Urothelium cell line (cell line): ENCODE results near the gene CIB2.

ENCODE experiments used
- DNase-seq: peaks from one replicate; pipeline ENCODE4 v3.0.0; 2011; ENCODE audit warnings: low spot score, mixed read lengths
- FAIRE-seq: peaks from 2 replicates; lab custom pipeline; 2011; peaks lifted over from hg19 to GRCh38; lab: Jason Lieb, UNC

CIB2 gene

DNA sequence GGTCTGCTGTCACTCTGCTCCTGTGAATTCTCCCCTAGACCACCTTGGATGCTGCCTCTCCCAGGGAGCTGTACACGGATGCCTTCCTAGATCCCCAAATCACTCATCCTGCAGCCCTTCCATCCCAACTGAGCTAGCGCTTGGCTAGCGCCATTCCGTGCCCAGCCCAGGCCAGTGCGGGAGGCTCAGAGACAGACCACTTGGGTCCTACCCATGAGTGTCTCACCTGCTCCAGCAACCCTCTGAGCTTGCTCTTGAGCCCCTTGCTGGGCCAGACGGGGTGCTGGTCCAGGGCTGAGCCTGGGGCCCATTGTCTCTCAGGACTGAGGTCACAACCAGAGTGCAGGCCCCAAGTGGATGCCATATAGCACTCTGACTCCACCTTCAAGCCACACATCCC is 21.1 kb downstream of the CIB2 start:
- no peak for FAIRE-seq

DNA sequence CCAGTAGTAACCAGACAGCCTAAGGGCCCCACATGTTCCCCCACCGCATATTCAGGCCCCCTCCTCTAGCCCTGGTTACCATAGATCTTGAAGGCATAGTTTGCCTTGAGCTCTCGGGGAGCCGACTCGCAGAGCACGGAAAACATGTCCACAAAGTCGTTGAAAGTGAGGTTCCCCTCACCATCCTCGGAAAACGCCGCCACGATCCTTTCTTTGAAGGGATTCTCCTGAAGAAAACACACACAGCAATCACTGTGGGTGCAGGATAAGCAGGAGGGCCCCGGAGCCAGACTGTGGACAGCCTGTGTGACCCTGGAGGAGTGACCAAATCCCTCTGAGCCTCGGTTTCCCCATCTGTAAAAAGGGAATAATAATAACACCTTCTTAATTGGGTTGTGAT is 22.1 kb downstream of the CIB2 start:
- DNase-seq = no peak
- no peak for FAIRE-seq

More for the DNA sequence above, 21.1 kb downstream of the CIB2 start:
- no peak for DNase-seq

DNA sequence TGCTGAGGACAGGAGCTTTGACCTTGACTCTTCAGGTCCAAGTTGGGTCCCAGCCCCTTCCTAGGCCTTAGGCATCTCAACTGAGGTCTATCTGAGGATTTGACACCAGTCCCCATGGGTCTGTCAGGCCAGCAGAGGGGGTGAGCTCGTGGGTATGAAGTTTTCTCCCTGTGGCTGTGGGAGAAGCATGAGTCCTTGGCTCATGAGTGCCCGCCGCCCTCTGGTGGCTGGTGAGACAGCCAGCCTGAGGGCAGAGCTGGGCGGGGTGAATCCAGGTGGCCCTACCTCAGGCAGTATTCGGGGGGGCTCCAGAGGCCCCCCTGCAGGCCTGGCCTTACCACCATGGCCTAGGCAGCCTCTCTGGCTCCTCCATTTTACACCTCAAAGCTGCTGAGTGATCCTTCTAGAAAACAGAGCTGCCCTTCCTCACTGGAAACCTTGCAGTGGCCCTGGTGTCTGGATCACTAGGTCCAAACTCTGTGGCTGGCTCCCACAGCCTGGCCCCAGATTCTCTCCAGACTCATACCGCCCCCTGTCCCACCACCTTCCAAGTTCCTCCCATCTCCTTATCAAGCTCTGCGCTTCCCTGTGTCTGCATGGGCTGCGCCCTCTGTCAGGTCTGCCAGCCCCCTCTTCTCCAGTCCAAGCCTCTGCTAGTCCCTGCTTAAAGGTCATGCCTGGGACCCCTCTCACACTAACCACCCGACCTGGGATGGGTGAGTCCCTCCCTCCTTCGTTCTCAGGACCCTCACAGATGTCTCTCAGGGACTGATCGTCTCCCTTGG is 22.8 kb downstream of the CIB2 start:
- DNase-seq (peak; percentile 85), FAIRE-seq (peak; percentile 78)

DNA sequence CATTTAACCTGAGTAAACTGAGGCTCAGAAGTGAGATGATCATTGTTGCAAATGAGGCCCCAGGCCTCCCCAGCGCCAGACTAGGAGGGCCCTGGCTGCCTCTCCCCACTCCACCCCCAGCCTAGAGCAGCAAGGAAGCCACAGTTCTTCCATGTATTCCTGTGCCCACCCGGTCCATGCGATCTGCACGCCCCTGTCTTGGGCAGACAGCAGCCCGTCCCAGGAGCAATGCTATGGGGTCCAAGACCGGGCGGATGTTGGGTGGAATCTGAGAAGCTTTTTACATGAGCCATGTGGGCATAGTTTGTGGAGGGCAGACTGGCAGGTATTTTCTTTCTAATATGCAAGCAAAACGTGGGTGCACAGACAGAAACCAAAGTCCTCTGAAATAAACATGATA is 23.8 kb downstream of the CIB2 start:
- DNase-seq = no peak
- FAIRE-seq = no peak

DNA sequence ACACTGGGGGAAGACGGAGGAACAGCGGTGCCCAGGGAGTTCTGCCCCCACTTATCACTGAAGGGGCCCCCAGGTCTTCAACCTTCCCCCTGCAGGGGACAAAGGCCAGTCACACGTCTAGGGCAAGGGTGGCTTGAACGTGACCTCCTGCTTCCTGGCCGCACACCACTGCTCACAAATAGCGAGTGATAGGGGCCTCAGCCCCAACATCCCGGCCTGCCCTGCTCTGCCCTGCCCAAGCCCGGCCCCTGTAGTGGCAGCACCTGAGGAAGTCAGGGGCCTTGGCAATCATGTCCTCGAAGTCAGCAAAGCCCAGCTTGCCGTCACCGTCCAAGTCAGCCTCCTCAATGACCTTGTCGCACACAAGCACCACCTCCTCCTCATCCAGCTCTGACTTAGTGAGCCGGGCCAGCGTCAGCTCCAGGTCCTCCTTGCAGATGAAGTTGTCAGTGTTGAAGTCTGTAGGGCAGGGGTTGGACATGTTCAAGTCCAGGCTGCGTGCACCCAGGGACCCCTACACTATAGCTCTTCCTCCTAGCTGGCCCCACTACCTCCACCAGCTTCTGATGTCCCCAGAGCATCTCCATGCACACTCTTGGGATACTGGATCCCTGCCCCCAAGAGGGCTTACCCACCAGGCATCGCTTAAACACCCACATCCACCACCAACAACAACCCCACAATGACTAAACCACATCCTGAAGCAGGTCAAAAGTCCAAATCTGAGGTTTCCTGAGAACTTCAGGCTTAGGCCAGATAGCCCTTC is 25.6 kb downstream of the CIB2 start:
- FAIRE-seq (no peak), DNase-seq (no peak)

DNA sequence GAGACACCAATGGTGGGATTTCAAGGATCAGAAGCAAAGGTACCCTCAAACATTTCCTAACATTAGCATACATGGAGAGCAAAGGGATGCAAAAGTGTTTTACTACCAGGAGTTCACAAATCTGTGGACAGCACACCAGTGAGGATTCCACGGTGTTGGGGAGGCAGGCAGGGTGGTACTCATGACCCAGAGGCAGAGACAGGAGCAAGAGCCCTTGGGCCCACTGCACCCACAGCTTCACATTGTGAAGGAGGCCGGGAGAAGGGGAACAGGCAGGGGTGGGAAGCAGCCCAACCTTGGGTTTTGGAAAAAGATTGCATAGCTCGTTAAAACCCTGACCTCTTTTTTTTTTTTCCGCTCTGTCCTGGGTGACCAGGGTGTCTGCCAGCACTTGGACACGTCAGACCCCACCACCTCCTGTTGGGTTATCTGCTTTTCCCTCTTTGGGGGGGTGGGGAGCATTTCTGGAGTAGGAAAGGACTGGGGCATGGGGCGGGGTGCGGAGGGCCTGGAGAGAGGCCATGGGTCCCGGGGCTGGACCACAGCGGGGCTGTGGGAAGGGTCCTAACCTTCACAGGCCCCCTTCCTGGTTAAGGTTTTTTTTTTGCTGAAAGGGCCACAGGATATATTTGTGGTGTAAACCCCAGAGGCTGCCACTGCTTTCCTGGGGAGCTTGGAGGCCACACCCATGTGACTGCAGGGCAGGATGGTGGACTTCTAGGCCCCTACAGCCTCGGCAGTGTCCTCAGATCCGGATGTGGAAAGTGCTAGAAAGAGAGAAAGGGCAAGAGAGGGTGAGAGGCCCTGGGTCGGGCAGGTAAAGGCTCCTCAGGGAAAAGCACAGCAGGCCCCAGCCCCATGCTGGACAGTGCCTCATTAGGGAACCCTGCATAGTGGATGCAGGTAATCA is 26.4 kb downstream of the CIB2 start:
- no peak for FAIRE-seq
- DNase-seq = no peak

DNA sequence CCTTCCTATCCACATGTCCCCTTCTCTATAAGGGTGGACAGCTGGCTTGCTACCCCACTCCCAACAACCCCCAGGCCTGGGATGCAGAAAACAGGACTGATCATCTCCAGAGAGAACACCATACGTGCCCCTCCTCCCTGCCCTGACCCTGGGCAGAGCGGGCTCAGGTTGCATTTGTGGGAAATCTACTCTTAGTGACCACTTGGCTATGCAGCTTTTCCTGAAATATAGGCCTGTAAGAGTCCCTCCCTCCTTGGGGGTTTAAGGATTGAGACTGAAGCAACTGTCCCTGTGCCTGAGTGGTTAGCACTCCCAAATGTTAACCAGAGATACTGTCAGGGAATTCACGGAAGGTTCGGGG is 27.1 kb downstream of the CIB2 start:
- FAIRE-seq (no peak), DNase-seq (no peak)

DNA sequence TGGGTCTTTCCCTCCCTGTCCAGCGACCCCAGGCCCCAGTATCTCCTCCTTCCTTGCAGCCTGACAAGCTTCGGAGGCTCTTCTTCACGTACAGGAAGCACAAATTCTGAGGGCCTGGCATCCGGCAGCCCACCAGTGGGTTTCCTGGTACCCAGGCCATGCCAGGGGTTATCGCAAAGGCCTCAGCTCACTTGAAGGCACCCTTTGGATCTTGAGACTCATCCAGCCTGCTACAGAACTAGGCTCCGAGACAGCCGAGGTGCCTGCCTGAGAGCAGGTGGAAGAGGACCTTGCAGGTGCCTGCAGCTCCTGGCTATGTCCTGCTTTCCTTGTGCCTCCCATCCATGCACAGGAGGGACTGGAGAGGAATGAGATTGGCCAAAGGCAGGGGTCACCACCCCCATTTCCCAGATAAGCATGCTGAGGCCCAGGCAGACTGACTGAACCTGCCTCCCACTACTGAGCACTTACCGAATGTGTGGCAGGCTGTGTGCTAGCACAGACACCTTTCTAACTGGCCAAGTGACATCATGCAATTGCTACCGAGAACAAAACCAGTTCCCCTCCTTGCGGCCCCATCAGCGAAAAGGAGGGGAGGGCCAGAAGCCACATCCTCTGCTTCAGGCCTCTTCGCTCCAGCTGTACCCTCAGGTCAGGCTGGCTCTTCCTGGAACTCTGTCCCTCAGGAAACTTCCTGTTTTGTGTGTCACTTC is 27.7 kb downstream of the CIB2 start:
- DNase-seq (no peak), FAIRE-seq (no peak)

DNA sequence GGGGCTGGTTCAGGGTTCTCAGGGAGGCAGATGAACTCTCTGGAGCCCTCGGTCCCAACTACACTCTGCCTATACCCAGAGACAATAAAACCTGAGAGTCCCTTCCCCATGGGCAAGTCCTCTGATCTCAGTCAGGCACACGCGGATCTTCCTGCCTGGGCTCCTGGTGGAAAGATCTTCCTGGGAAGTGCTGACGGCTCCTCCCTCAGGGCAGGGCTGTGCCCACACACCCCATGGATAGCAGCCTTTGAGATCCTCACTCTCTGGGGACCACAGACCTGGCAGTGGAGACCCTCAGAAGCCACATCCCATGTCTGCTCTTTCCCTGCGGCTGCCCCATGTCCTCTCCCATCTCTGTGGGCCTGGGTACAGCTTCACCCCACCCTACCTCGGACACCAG is 28.5 kb downstream of the CIB2 start:
- FAIRE-seq (no peak), DNase-seq (no peak)

DNA sequence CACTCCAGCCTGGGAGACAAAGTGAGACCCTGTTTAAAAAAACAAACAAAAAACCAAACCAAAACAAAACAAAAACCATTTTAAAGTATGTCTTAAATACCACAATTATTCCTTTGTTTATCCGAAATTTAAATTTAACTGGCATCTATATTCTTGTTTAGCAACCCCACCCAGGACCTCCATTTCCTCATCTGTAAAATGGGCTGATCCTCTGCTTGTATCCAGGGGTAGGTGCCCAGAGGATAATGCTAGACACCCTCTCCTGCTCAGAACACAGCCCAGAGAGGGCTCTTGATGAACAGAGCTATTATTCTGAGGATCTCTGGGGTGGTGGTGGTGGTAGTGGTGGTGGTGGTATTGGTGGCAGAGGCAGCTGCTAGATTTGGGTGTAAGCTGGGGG is 29.0 kb downstream of the CIB2 start:
- no peak for DNase-seq
- FAIRE-seq = no peak

DNA sequence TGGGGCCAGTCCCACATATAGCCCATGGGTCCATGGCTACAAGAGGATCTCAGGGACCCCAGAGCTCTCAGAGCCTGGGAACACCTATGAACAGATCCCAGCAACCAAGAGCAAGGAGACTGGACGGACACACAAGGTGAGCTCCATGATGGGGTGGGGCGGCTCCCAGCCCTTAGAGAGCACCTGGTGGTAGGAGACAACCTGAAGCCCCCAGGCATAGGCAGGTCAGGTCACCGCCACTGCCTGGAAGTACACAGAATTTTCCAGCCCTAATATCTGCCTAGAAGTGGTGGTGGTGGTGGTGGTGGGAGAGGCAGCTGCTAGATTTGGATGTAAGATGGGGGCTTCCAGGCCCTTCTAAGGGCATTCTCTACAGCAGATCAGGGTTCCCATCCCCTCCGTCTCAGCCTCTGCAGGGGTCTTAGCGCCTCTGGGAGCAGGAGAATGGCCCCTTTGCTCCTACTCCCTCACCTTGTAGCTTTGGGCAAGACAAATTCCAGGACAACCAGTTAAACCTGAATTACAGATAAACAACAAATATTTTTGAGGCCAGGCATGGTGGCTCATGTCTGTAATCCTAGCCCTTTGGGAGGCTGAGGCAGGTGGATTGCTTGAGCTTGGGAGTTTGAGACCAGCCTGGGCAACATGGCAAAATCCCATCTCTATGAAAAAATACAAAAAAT is 29.7 kb downstream of the CIB2 start:
- FAIRE-seq = no peak
- no peak for DNase-seq

DNA sequence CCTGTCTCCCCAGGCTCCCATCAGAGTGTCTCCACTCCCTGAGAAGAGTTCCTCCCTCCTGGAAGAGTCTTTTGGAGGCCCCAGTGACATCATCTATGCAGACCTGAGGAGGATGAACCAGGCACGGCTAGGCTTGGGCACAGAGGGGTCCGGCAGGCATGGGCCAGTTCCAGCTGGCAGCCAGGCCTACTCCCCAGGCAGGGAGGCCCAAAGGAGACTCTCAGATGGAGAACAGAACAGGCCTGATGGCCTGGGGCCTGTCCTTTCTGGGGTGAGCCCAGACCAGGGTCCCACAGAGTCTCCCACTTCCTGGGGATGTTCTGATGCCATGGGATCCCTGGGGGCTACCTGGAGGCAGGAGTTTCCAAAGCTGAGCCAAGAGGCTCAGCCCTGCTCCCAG is 30.4 kb downstream of the CIB2 start:
- no peak for DNase-seq
- no peak for FAIRE-seq

DNA sequence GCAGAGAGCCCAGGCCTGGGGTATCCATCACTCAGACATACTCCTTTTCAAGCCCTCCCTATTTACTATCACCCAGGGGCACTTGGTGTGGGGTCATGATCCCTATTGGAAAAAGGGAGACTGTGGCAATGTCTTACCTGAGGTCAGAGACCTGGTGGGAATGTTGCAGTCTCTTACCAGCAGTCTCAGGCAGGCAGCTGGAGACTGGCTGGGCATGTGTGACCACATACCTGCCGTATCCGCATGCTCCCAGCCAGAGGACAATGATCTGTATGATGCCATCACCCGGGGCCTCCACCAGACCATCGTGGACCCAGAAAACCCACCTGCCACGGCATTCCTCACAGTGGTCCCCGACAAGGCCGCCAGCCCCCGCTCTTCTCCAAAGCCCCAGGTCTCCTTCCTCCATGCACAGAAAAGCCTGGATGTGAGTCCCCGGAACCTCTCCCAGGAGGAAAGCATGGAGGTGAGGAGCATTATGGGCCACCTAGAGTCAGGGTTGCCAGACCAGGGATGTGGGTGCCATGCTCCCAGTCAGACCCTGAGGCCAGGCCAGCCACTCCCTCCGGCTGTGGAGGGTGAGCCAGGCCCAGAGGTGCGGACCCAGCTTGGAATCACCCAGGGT is 33.0 kb downstream of the CIB2 start:
- DNase-seq (no peak), FAIRE-seq (no peak)

DNA sequence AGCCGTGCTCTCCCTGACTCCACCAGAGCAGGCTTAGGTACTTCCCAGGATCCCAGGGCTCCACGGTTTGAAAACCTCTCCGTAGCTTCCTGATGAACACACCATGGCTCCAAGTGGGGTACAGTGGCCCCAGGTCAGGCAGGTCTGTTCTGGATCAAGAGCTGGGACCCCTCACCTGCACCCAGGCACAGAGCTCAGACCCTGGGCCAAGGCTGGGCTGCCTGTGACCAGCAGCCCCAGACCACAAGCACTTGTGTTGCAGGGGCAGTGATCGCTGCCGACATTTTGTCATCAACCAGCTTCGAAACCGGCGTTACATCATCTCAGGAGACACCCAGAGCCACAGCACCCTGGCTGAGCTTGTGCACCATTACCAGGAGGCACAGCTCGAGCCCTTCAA is 33.6 kb downstream of the CIB2 start:
- FAIRE-seq (no peak), DNase-seq (no peak)

DNA sequence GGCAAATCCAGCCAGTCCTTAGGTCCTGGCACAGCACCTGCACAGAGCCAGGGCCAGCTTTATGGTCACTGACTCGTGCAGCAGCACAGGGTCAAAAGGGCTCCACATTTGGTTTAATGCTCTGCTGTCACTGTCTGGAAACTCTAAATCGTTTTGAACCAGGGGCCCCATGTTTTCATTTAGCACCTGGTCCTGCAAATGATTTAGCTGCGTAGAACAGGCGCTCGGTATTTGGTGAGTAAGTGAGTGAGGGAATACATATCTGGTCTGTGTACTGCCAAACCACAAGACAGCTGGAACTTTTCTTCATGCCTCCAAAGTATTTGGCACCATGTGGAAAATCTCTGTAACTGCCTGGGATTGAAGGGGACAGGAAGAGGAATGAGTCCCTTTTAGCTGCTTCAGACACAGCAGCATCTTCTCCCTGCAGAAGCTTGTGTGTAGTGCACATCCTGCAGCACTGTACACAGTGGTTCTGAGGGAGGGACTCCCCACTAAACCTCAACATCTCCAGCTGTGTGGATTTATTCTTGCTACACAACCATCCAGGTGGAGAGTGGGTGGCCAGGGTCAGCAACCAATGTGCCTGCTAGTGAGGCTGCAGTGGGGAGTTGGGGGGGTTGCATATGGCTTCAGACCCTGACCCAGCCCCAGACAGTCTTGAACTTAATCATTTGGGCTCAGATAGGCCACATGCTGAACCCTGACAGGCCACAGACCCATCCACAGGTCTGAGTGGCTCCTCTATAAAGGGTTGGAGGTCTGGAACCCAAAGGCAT is 37.8 kb downstream of the CIB2 start:
- FAIRE-seq (no peak), DNase-seq (no peak)

DNA sequence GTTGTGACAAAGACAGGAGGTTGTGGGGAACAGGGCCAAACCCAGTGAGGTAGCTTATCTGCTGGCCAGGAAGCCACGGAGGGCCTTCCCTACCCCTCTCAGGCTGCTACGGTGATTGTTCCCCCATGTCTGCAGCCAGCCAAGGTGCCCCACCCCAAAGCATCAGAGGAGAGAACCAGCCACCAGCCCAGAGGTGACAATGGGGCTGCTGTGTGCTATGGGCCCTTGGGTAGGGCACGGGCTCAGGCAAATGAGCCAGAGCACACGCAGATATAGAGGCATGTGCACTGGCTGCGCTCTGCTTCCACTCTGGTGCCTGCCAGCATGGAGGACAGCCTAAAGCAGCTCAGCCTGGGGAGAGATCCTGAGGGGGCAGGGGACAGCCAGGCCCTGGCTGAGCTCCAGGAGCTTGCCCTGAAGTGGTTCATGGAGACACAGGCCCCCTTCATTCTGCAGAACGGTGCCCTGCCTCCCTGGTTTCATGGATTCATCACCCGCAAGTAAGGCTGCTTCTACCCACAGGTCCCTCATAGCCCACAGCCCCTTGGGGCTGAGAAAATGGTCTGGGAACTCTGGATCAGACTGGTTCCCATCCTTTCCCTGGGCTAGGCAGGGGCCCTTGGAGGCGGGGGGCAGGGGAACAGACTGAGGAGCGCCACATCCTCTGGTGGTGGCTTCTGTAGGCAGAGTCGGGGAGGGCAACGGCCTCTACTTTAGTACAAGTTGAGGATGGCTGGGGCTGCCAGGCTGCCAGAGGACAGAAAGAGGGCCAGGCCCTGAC is 38.8 kb downstream of the CIB2 start, which contains the start of gene SH2D7:
Gene SH2D7, plus strand, starts transcription at position 301 of the 781 bp plus-strand sequence. Its CDS starts 24 bp downstream, at position 325.
- FAIRE-seq (no peak), DNase-seq (no peak)

DNA sequence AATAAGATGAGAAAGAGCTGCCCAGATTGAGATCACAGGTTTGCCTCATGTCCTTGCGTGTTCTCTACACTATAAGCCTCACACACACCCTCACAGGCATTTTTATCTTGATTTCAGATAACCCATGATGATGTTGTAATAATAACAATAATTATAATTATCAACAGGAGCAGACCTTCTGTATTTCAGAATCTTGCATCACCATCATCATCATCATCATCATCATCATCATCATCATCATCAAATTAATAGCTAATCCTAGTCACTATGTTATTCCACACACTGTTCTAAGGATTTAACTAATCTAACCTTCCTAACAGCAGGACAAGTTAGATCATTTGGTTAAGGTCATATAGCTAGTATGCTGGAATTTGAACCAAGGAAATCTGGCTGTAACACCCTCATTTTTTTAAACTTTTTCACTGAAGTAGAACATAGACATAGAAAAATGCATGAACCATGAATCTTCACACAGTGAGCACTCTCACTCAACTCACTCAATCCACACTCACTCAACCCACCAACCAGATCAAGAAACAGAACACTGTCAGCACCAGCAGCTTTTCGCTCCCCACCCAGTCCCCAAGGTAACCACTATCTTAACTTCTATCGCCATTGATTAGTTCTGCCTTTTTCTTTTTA is 40.7 kb downstream of the CIB2 start:
- FAIRE-seq = no peak
- no peak for DNase-seq

DNA sequence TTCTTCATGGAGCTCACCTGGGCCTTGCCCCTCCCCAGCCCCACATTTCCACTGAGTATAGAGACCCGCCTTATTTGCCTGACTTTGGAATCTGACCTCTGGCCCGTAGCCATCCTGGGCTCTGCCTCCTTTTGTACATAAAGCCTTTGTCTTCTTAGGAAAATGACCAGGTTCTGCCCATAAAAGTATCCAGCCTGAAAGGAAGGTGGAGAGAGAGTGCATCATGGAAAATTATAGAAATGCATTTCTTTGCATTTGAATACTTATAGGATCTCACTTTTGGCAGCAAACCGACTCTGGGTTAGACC is 42.5 kb downstream of the CIB2 start:
- FAIRE-seq = no peak

More for the DNA sequence above, 42.5 kb downstream of the CIB2 start:
- no peak for DNase-seq
